Measurements from ENCODE around the gene KIF27.

GRCh38 chr9:83960991-83961390 is 39.8 kb upstream of the KIF27 start:
- TF ChIP-seq CTCF (IDR thresholded peaks at IDR 0.05; ENCODE audit: low read depth, low read length, poor library complexity, severe bottlenecking) (no peak), EZH2phosphoT487 (IDR thresholded peaks at IDR 0.05; ENCODE audit: borderline replicate concordance, low read length) (no peak)
